GM10248 (cell line): ENCODE results near the gene FAF2.

Experiments used
- CTCF ChIA-PET: fragments of 300-600 bp; sonication (Branson Sonifier 250); formaldehyde crosslinking; extraction: SDS; loops from one replicate; lab custom pipeline; 2021; ENCODE audit warnings: antibody characterized with exemption; lab: Yijun Ruan, JAX
- POLR2A ChIA-PET: fragments of 350-650 bp; sonication (Branson Sonifier 250); formaldehyde crosslinking; extraction: SDS; loops from one replicate; lab custom pipeline; 2020; ENCODE audit warnings: antibody characterized with exemption; lab: Yijun Ruan, JAX
- DNase-seq: peaks from one replicate; pipeline ENCODE4 v3.0.0; 2012; ENCODE audit errors: extremely low spot score
- CTCF ChIP-seq: IDR thresholded peaks from 2 replicates; pipeline ENCODE4 v1.5.1; 2012; ENCODE audit warnings: mild to moderate bottlenecking, low read depth; ENCODE audit errors: extremely low read depth, missing control alignments, control extremely low read depth

FAF2 gene

GRCh38 chr5:176463113-176463764 lies 15.1 kb downstream of the FAF2 start:
- no peak for DNase-seq
- ChIA-PET POLR2A (no interaction called here), CTCF (interaction anchor here (0.7 to 7.2 kb wide), 2 partner anchors 12 to 13 kb away, joined by 3 to 47 read pairs; partner anchors contain the start of gene FAF2)
- no peak for TF ChIP-seq CTCF

- ChIA-PET CTCF (interaction anchor here (1.0 to 3.0 kb wide), 4 partner anchors 14 to 31 kb away, joined by 3 to 17 read pairs (median 4); partner anchors contain the start of gene FAF2), POLR2A (no interaction called here)
- DNase-seq = no peak
- no peak for TF ChIP-seq CTCF
Observed at GRCh38 chr5:176466245-176466871, 18.2 kb downstream of the FAF2 start.

- no peak for TF ChIP-seq CTCF
- ChIA-PET CTCF (interaction anchor here (1.9 kb wide), 1 partner anchor 15 kb away, joined by 5 read pairs; no protein-coding TSS in a partner anchor), POLR2A (no interaction called here)
- no peak for DNase-seq
Observed at GRCh38 chr5:176469296-176469695, 21.1 kb downstream of the FAF2 start.

- CTCF ChIA-PET = interaction anchor here (2.0 kb wide), 1 partner anchor 23 kb away, joined by 5 read pairs; no protein-coding TSS in a partner anchor
- POLR2A ChIA-PET = no interaction called here
- DNase-seq = no peak
- TF ChIP-seq CTCF = no peak
Observed at GRCh38 chr5:176470539-176470938, 22.4 kb downstream of the FAF2 start.

- POLR2A ChIA-PET = no interaction called here
- DNase-seq = no peak
- TF ChIP-seq CTCF = no peak
- CTCF ChIA-PET = interaction anchor here (2.0 kb wide), 1 partner anchor 23 kb away, joined by 5 read pairs; no protein-coding TSS in a partner anchor
Observed at GRCh38 chr5:176471098-176471497, 22.9 kb downstream of the FAF2 start.

- DNase-seq = no peak
- ChIA-PET POLR2A (no interaction called here), CTCF (no interaction called here)
- TF ChIP-seq CTCF = no peak
Observed at GRCh38 chr5:176473335-176474006, 25.3 kb downstream of the FAF2 start.
